Skin epidermis (tissue), 12 donors: ENCODE measurements around the gene PLAA.

Experiments
- H3K27ac ChIP-seq, 21 experiments: fragments of 200-600 bp; sonication (generic) in 11 of 21; one replicate each; pipeline ENCODE4 v1.5.0; 2020; ENCODE audit warnings: mild to moderate bottlenecking in 3 of 21, inconsistent platforms in 2 of 21, moderate library complexity in 2 of 21
- H3K4me3 ChIP-seq, 7 experiments: fragments of 200-600 bp; sonication (generic) in 2 of 7; one replicate each; pipeline ENCODE4 v1.5.0; 2020; ENCODE audit warnings: inconsistent platforms in 2 of 7, mild to moderate bottlenecking in 2 of 7, moderate library complexity in 1 of 7

PLAA gene

GRCh38 chr9:26946753-26947727, at the start of gene PLAA:
TSS of gene PLAA (minus strand) at chr9:26947242. CDS start at chr9:26947045, 197 bp downstream.
- peak within 1 kb of the TSS; percentile 74 to 99 (median 83) for H3K4me3 ChIP-seq
- peak within 1 kb of the TSS; percentile 94 to 100 (median 98) for H3K27ac ChIP-seq

- Histone ChIP-seq H3K27ac (no peak overlapping the region), H3K4me3 (no peak overlapping the region)
Measured at GRCh38 chr9:26995810-26996209, 48.8 kb upstream of the PLAA start.

- H3K27ac ChIP-seq: no peak overlapping the region
- H3K4me3 ChIP-seq: no peak overlapping the region
Measured at GRCh38 chr9:26983340-26983739, 36.3 kb upstream of the PLAA start.

GRCh38 chr9:26975728-26976707, 29.0 kb upstream of the PLAA start:
- Histone ChIP-seq H3K27ac (no peak overlapping the region), H3K4me3 (no peak overlapping the region)

GRCh38 chr9:26974927-26975326, 27.9 kb upstream of the PLAA start:
- H3K27ac ChIP-seq: no peak overlapping the region
- no peak overlapping the region for H3K4me3 ChIP-seq

DNA sequence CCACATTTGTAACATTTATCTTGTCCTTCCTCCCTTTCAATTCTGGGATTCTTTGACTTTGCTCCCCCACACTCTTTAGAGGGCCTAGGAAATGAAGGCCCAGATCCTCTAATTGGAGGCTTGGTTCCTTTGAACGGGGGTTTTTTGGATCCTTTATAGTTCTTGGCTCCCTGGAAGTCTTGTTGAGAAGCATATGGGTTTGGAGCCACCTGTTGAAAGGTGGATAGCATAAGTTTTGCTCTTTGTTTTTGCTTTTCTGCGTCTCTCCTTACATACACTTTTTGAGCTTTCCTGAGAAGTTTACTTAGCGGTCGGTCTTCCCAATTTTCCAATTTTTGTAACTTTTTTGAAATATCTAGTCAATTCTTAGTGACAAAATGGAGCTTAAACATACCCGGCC, 26.9 kb upstream of the PLAA start:
- H3K27ac ChIP-seq: no peak overlapping the region
- no peak overlapping the region for H3K4me3 ChIP-seq

DNA sequence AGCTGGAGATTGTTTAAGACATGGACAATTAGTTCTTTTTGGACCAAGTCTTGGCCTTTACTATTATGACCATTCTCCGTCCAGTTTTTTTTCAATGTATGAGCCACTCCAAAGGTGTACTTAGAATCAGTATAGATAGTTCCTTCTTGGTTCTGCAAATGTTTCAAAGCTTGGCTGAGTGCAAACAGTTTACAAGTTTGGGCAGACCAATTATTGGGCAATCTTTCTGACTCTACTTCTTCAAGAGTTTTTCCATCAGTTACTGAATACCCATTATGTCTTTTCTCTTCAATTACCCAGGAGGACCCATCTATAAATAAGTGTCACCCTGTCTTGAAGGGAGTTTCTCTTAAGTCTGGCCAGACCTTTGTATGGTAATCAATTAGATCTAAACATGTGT, 24.7 kb upstream of the PLAA start:
- H3K4me3 ChIP-seq: no peak overlapping the region
- no peak overlapping the region for H3K27ac ChIP-seq

DNA sequence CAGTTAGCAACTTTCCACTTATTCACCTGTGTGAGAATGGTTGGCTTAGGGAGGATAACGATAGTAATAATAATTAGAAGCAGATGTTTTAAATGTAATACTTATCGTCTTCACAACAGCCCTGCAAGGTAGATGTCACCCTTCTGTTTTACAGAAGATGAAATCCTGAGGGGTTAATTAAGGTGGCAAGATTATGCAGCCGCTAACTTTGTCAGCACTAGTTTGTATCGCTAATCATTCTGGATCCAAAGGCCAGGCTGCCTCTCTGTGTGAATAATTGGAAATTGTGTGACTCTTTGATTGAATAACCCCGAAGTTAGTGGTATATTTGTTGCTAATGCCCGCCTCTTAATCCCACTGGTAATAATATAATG, 9.8 kb upstream of the PLAA start:
- Histone ChIP-seq H3K27ac (peak overlapping the region in 20 of 21 experiments; percentile 61 to 97 (median 85)), H3K4me3 (peak overlapping the region; percentile 36 to 60 (median 42))

GRCh38 chr9:26955921-26956859, 9.1 kb upstream of the PLAA start, which contains the start of gene IFT74:
TSS of gene IFT74 (plus strand) at chr9:26956412. CDS start at chr9:26961968, 5,556 bp downstream.
- peak within 1 kb of the TSS; percentile 36 to 60 (median 42) for H3K4me3 ChIP-seq
- H3K27ac ChIP-seq: peak within 1 kb of the TSS; percentile 53 to 97 (median 85)

- Histone ChIP-seq H3K4me3 (peak overlapping the region; percentile 36 to 60 (median 42)), H3K27ac (peak overlapping the region; percentile 53 to 97 (median 84))
Measured at GRCh38 chr9:26955222-26955903, 8.3 kb upstream of the PLAA start.

GRCh38 chr9:26954050-26954508, 7.0 kb upstream of the PLAA start:
- Histone ChIP-seq H3K4me3 (no peak overlapping the region), H3K27ac (peak overlapping the region in 4 of 21 experiments; percentile 18 to 97 (median 34))

DNA sequence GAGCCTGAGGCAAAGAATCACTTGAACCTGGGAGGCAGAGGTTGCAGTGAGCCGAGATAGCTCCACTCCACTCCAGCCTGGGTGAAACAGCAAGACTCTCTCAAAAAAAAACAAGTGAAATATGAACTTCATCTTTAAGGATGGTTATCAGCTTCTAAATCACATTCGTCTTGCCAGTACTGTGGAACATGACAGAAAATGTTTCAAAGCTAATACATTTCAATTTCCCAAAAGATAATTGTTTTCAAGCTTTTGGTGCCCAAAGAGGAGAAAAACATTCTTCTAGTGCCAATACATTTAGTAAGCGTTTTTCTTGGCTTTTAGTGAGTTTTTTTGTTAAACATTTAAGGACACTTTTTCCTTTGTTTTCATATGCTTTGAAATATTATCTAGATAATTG, 4.8 kb upstream of the PLAA start:
- no peak overlapping the region for H3K27ac ChIP-seq
- H3K4me3 ChIP-seq: no peak overlapping the region

GRCh38 chr9:26950521-26950920, 3.5 kb upstream of the PLAA start:
- H3K4me3 ChIP-seq: no peak overlapping the region

DNA sequence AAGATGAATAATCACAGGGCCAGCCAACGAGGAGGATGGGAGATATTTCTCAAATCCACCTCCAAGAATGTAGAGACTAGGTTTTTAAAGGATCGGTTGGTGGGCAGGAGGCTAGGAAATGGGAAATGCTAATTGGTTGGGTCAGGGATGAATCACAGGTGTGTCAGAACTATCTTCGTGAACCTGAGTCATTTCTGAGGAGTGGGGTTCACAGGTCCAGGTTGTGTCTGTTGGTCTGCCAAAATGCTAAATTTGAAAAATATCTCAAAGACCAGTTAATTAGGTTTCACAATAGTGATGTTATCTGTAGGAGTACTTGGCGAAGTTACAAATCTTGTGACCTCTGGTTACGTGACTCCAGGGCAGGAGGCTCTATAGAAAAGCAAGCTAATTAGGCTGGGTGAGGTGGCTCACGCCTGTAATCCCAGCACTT, 2.6 kb upstream of the PLAA start:
- Histone ChIP-seq H3K4me3 (no peak overlapping the region), H3K27ac (no peak overlapping the region)

More at GRCh38 chr9:26950521-26950920, 3.5 kb upstream of the PLAA start:
- H3K27ac ChIP-seq: no peak overlapping the region

GRCh38 chr9:26947736-26948135, 694 bp upstream of the PLAA start:
- H3K27ac ChIP-seq: peak overlapping the region in 20 of 21 experiments; percentile 94 to 100 (median 98)
- peak overlapping the region; percentile 74 to 99 (median 83) for H3K4me3 ChIP-seq

- Histone ChIP-seq H3K27ac (peak overlapping the region in 1 of 21 experiments; percentile 97), H3K4me3 (peak overlapping the region in 4 of 7 experiments; percentile 74 to 91 (median 77))
Measured at GRCh38 chr9:26945591-26945990, 1.5 kb downstream of the PLAA start.

DNA sequence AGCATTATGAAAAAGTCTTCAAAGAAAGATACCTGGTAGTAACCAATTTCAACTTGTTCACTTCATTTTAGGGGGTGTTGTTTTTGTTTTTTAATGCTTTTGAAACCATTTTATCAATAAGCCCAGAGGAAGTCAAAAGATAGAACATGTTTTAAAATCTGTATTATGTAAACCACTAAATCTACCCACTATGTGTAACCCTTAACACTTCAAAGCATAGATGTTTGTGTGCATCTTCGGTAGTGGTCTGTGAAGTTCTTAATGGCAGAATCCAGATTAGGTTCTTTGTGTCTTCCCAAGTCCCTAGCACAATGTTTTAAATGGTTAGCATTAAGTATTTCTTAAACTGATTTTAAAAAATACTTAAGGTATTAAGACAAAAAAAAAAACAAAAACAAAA, 6.3 kb downstream of the PLAA start:
- H3K4me3 ChIP-seq: no peak overlapping the region
- no peak overlapping the region for H3K27ac ChIP-seq
